ENCODE measurements around the gene ZNF440.
"Not testable (repeated sequence)": the region's sequence is repeated elsewhere in the genome, so short reads cannot be mapped to it uniquely, and the experiment has no call there.

The ZNF440 gene

DNA sequence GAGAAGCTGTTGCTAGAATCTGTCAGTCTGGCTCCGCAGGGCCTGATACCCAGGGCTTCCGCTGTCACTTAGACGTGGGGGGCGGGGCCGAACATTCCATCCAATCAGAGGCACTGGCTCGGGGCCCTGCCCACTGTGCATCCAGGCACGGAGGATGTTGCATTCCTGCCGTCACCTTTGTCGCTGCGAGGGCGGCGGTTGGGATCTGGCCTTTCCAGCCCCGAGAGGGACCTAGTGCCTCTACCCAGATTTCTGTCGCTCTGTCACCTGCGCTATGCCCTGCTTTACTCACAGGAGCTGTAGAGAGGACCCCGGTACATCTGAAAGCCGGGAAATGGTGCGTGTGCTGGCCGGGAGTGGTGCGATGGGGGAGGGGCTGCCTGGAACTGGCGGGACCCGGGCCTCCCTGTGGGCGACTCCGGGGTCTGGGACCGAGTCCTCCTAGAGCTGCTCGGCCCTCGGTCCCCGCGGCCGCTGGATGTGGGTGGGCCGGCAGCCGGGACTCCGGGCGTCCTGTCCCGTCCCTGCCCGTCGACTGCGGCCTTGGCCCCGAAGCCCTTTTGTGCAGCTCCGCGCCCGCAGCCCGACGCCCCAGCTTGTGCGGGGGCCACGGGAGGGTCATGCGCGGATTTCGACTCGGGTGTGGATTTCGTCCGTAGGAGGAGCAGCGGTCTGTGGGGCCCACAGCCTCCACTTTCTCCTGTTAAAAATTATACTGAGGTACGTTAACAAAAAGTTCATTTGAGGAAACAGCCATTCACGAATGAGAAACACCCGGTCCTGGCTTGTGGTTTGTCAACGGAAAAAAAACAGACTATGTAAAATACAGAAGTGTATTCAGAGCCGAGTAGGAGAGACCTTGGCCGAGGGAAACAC is 34.8 kb downstream of the ZNF440 start, which contains the start of gene ZNF439:
ZNF439 (plus strand) TSS at position 133 of the 876 bp plus-strand sequence; CDS start at position 275, 142 bp downstream.
- H3K27ac Mint-ChIP-seq, result peak within 1 kb of the TSS; percentile 94
- no peaks in the 10 kb centered on the region for H3K9me3 Mint-ChIP-seq
- ATAC-seq (replicated peaks), result peak; percentile 97 to 98
- peak; percentile 90 for DNase-seq
- H3K27me3 Mint-ChIP-seq, result no peaks in the 10 kb centered on the region
- peak within 1 kb of the TSS; percentile 88 to 98 for H3K4me3 Mint-ChIP-seq
- H3K4me1 Mint-ChIP-seq, result peaks cover 17 to 36% of the 10 kb centered on the region in 2 donors
- H3K36me3 Mint-ChIP-seq, result peaks cover 17 to 18% of the 10 kb centered on the region in 2 donors

- H3K9me3 Mint-ChIP-seq; DNase-seq; ATAC-seq (replicated peaks); H3K27me3 Mint-ChIP-seq; H3K27ac Mint-ChIP-seq: not testable (repeated sequence)
- Mint-ChIP-seq H3K4me3 (peak overlapping the region in 1 of 2 donors; percentile 88), H3K36me3 (peaks cover 22 to 24% of the 10 kb centered on the region in 2 donors), H3K4me1 (peaks cover 19 to 36% of the 10 kb centered on the region in 2 donors)
Measured at GRCh38 chr19:11850289-11850688, 36.2 kb downstream of the ZNF440 start.

DNA sequence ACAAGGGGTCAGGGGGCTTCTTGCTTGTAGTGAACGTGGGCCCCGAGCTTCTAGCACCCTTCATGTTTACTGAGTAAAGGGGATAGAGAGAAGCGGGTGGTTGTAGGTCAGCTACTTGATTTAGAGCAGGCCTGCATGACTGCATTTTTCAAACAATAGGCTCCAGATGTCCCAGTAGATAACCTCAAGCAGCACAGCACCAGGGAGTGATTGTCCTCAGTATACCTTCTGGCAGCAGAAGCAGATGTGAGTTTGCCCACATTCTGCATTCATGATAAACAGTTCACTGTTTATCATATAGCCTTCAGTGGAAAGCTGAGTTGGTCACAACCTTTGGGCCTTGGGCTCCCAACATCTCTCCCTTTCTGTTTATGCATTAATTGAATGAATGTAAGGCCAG is 39.3 kb downstream of the ZNF440 start:
- H3K27me3 Mint-ChIP-seq, result no peaks in the 10 kb centered on the region
- H3K36me3 Mint-ChIP-seq, result peaks cover 42 to 43% of the 10 kb centered on the region in 2 donors
- no peak overlapping the region for H3K4me3 Mint-ChIP-seq
- H3K4me1 Mint-ChIP-seq, result peaks cover 24 to 36% of the 10 kb centered on the region in 2 donors
- no peak for ATAC-seq (replicated peaks)
- no peak overlapping the region for H3K27ac Mint-ChIP-seq
- H3K9me3 Mint-ChIP-seq, result no peaks in the 10 kb centered on the region
- DNase-seq, result no peak

GRCh38 chr19:11856596-11857250 is 42.6 kb downstream of the ZNF440 start:
- Mint-ChIP-seq H3K27ac (peak overlapping the region; percentile 20), H3K27me3 (no peaks in the 10 kb centered on the region), H3K36me3 (peaks cover 51 to 60% of the 10 kb centered on the region in 2 donors), H3K9me3 (peaks cover 0 to under 1% of the 10 kb centered on the region in 2 donors), H3K4me3 (no peak overlapping the region), H3K4me1 (peaks cover 9 to 19% of the 10 kb centered on the region in 2 donors)
- no peak for DNase-seq
- ATAC-seq (replicated peaks), result no peak

DNA sequence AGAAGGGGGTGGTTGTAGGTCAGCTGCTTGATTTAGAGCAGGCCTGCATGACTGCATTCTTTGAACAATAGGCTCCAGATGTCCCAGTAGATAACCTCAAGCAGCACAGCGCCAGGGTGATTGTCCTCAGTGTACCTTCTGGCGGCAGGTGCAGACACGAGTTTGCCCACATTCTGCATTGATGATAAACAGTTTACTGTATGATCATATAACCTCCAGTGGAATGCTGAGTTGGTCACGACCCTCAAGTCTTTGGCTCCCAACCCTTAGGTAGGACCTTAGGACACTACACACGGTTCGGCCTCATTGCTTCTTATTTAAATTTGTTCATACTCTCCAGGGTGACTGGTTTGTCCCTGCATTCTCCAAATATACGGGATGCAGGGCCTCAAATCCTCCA is 46.6 kb downstream of the ZNF440 start:
- H3K9me3 Mint-ChIP-seq, result peaks cover 3 to 9% of the 10 kb centered on the region in 2 donors
- H3K27ac Mint-ChIP-seq, result no peak overlapping the region
- H3K4me3 Mint-ChIP-seq, result no peak overlapping the region
- ATAC-seq (replicated peaks), result no peak
- no peak for DNase-seq
- H3K27me3 Mint-ChIP-seq, result no peaks in the 10 kb centered on the region
- H3K36me3 Mint-ChIP-seq, result peaks cover 68 to 82% of the 10 kb centered on the region in 2 donors
- peaks cover 7 to 18% of the 10 kb centered on the region in 2 donors for H3K4me1 Mint-ChIP-seq

DNA sequence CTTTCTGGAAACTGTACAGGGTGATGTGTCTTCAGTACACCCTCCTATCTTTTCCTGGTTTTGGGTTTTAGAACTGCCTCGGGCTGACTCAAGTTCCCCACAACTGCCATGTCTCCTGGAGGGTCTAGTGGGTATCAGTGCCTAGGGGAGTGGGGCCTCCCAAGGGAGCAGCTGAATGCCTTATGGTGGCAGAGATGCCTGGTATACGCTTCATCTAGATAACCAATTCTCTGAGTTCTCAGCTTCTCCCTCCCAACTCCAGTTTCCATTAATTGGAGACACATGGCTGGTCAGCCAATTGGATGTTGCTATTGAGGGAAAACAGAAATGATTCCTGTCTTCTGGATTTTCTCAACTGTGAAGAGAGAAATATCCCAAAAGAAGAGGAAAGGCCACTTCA is 47.2 kb downstream of the ZNF440 start:
- no peak overlapping the region for H3K27ac Mint-ChIP-seq
- peaks cover 5 to 12% of the 10 kb centered on the region in 2 donors for H3K4me1 Mint-ChIP-seq

GRCh38 chr19:11867766-11868165 is 53.7 kb downstream of the ZNF440 start:
- not testable (repeated sequence) for DNase-seq; H3K4me1 Mint-ChIP-seq; H3K27ac Mint-ChIP-seq; H3K27me3 Mint-ChIP-seq; H3K4me3 Mint-ChIP-seq; ATAC-seq (replicated peaks)
- Mint-ChIP-seq H3K36me3 (peaks cover 61 to 82% of the 10 kb centered on the region in 2 donors), H3K9me3 (peaks cover 25 to 27% of the 10 kb centered on the region in 2 donors)

More for the DNA sequence above, 47.2 kb downstream of the ZNF440 start:
- H3K4me3 Mint-ChIP-seq, result no peak overlapping the region
- ATAC-seq (replicated peaks), result no peak
- H3K9me3 Mint-ChIP-seq, result peaks cover 3 to 12% of the 10 kb centered on the region in 2 donors
- DNase-seq, result no peak
- H3K27me3 Mint-ChIP-seq, result no peaks in the 10 kb centered on the region
- H3K36me3 Mint-ChIP-seq, result peaks cover 68 to 83% of the 10 kb centered on the region in 2 donors

- no peak overlapping the region for H3K27ac Mint-ChIP-seq
- H3K4me1 Mint-ChIP-seq, result no peaks in the 10 kb centered on the region
- peaks cover 25 to 26% of the 10 kb centered on the region in 2 donors for H3K9me3 Mint-ChIP-seq
- H3K27me3 Mint-ChIP-seq, result no peaks in the 10 kb centered on the region
- no peak overlapping the region for H3K4me3 Mint-ChIP-seq
- peaks cover 59 to 78% of the 10 kb centered on the region in 2 donors for H3K36me3 Mint-ChIP-seq
- DNase-seq (no peak), ATAC-seq (replicated peaks) (no peak)
Measured at GRCh38 chr19:11868188-11868587, 54.1 kb downstream of the ZNF440 start.

DNA sequence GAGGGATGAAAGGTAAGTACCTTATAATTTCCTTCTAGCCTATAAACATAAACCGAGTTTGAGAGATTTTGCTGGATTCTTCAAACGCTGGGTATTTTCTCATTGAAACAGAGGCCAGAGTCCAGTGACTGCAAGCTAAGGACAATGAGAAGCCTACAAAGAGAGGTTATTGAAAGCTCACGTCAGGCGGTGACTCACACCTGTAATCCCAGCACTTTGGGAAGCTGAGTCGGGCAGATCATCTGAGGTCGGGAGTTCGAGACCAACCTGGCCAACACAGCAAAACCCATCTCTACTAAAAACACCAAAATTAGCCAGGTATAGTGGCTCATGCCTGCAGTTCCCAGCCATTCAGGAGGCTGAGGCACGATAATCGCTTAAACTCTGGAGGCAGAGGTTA is 58.6 kb downstream of the ZNF440 start:
- Mint-ChIP-seq H3K9me3 (peaks cover 14 to 18% of the 10 kb centered on the region in 2 donors), H3K27me3 (no peaks in the 10 kb centered on the region), H3K4me1 (peaks cover 0 to 2% of the 10 kb centered on the region in 2 donors), H3K36me3 (peaks cover 24 to 35% of the 10 kb centered on the region in 2 donors), H3K27ac (no peak overlapping the region), H3K4me3 (no peak overlapping the region)
- ATAC-seq (replicated peaks) (no peak), DNase-seq (no peak)

DNA sequence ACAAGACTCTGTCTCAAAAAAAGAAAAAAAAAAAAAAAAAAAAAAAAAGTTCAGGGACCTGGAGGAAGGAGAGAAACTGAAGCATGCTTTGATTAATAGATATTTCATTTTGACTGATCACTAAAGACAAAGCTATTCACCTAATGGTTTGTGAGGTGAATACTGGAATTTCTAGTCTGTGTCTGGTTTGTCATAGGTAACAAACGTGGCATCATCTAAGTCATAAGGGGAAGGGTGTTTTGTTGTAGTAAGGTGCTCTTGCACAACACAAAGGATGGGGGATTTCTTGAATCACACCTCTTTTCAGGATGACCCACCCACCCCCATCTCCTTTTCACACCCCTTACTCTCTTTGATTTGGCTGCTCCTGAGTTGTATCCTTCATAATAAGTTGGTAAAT is 59.7 kb downstream of the ZNF440 start:
- DNase-seq, result no peak
- Mint-ChIP-seq H3K36me3 (peaks cover 13 to 24% of the 10 kb centered on the region in 2 donors), H3K9me3 (peaks cover 8% of the 10 kb centered on the region in 2 donors), H3K4me3 (no peak overlapping the region), H3K27me3 (no peaks in the 10 kb centered on the region), H3K27ac (no peak overlapping the region), H3K4me1 (peaks cover 0 to 2% of the 10 kb centered on the region in 2 donors)
- ATAC-seq (replicated peaks), result no peak

DNA sequence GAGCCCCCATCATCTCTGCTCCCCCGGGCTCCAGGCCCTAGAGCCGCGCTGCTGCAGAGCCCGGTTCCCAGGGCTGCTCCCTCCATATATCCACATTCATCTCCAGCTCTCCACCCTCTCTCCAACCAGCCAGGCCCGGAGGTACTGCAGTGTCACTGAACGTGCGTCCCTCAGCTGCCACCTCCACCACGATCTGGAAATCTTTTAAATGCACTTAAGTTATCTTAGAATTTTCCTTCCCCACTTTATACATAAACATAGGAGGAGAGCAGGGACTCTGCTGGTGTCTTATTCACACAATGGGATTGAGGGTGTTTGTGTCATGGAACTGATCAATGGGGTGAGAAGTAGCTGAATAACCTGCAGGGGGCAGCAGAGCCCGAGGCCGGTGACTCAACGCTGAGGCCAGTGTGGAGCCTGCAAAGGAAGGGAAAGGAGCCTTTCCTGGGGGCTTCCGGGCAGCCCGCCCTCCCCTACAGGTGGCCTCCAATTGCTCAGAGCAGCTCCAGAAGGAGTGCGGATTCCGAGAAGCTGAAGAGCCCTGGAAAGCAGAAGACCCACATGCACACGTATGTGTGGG is 65.7 kb downstream of the ZNF440 start:
- not testable (repeated sequence) for DNase-seq, H3K9me3 Mint-ChIP-seq, H3K36me3 Mint-ChIP-seq, H3K27me3 Mint-ChIP-seq, H3K4me3 Mint-ChIP-seq, H3K4me1 Mint-ChIP-seq
- peak; percentile 45 to 47 for ATAC-seq (replicated peaks)
- H3K27ac Mint-ChIP-seq, result peak overlapping the region; percentile 15

DNA sequence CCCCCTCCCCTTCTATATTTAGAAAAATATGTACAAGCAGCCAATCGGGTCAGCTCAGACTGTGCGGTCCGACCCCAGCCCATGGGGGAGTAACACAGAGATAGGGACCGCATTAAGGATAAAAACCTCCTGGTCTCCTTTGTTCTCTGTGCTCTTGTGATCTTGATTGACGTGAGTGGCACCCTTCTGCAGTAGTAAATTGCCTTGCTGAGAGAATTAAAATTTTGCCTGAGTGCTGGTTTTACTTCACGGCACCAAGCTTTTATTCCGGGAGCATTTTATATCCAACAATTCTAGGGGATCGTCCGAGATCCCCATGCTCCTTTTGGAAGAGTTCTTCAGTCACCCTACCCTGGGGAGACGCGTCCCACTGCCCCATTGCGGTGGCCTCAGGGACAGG is 66.5 kb downstream of the ZNF440 start:
- peaks cover 1 to 4% of the 10 kb centered on the region in 2 donors for H3K36me3 Mint-ChIP-seq
- DNase-seq (no peak), ATAC-seq (replicated peaks) (no peak)
- no peak overlapping the region for H3K27ac Mint-ChIP-seq
- no peak overlapping the region for H3K4me3 Mint-ChIP-seq
- no peaks in the 10 kb centered on the region for H3K27me3 Mint-ChIP-seq
- H3K4me1 Mint-ChIP-seq, result peaks cover 5 to 7% of the 10 kb centered on the region in 2 donors
- H3K9me3 Mint-ChIP-seq, result peaks cover 0 to 3% of the 10 kb centered on the region in 2 donors

DNA sequence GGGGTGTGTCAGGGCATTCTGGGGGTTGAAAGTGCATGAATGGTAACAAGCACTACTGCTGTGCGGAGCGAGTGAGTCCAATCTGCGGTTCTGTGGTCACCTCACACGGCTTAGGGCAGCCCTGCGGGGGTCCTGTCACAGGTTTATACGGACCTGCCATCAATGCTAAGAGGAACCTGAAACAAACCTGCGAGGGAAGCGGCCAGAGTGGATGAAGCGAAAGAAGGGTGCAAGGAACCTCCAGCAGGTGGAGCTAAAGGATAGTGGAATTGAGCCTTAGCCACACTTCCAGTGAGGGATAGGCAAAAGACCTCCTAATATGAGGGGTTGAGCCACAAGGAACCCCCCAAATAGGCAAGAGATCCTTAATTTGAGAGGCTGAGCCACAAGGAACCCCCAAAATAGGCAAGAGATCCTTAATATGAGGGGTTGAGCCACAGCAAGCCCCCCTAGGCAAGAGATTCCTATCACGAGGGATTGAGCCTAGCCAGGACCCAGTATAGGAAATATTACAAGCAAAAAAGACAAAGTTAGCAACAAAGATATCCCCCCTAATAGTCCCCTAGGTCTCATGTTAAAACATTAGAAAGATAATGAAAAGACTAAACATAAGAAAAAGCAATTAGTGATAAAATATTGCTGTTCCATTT is 67.2 kb downstream of the ZNF440 start:
- ATAC-seq (replicated peaks) (peak; percentile 78 to 87), DNase-seq (peak; percentile 48)
- H3K9me3 Mint-ChIP-seq, result peaks cover 2 to 4% of the 10 kb centered on the region in 2 donors
- no peaks in the 10 kb centered on the region for H3K27me3 Mint-ChIP-seq
- H3K36me3 Mint-ChIP-seq, result peaks cover 1 to 4% of the 10 kb centered on the region in 2 donors
- H3K4me3 Mint-ChIP-seq, result no peak overlapping the region
- no peak overlapping the region for H3K27ac Mint-ChIP-seq
- peaks cover 5 to 7% of the 10 kb centered on the region in 2 donors for H3K4me1 Mint-ChIP-seq

DNA sequence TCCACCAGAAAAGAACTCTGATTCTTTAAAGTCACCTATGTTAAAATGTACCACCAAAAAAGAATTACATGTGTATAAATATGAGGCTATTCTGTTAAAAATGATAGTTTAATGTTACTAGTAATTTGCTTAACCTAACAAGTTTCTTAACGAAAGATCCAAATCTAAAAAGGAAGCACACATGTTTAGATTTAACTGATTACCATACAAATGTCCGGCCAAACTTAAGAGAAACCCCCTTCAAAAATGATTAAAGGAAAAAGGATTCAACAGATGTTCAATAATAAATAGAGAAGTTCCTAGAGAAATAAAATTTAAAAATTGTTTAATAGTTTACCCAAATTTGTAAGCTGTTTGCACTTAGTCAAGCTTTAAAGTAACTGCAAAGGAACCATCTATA is 68.5 kb downstream of the ZNF440 start:
- no peak overlapping the region for H3K4me3 Mint-ChIP-seq

More for the DNA sequence above, 68.5 kb downstream of the ZNF440 start:
- Mint-ChIP-seq H3K9me3 (peaks cover 4 to 5% of the 10 kb centered on the region in 2 donors), H3K27me3 (no peaks in the 10 kb centered on the region), H3K36me3 (peaks cover 1 to 10% of the 10 kb centered on the region in 2 donors), H3K4me1 (peaks cover 6 to 13% of the 10 kb centered on the region in 2 donors), H3K27ac (no peak overlapping the region)
- DNase-seq (no peak), ATAC-seq (replicated peaks) (no peak)

All from stimulated activated naive B cell treated with anti-CD40 and anti-IgM and Interleukin-4, amounts not matched to agents 10 μg/mL and 1 μg/mL and 100 μg/mL, for 72 hours (primary cell).